Activated CD4-positive, alpha-beta T cell treated with anti-CD3 and anti-CD28 coated beads for 4 hours (primary cell): Measurements from ENCODE around the gene RALGDS.

Experiments used
- DNase-seq, 2 donors: peaks; one replicate each; pipeline ENCODE4 v3.0.0-alpha.2; 2020

Gene RALGDS

GRCh38 chr9:133118568-133118967, 2.5 kb downstream of the RALGDS start:
- DNase-seq, result no peak

- no peak for DNase-seq
Observed at GRCh38 chr9:133118179-133118520, 2.9 kb downstream of the RALGDS start.

GRCh38 chr9:133117271-133118178, 3.5 kb downstream of the RALGDS start:
- no peak for DNase-seq

- DNase-seq, result no peak
Observed at GRCh38 chr9:133116346-133117231, 4.5 kb downstream of the RALGDS start.

- peak; percentile 49 to 67 for DNase-seq
Observed at GRCh38 chr9:133115604-133116345, 5.3 kb downstream of the RALGDS start.

GRCh38 chr9:133114886-133115603, 6.0 kb downstream of the RALGDS start:
- no peak for DNase-seq

GRCh38 chr9:133113949-133114885, 6.8 kb downstream of the RALGDS start:
- DNase-seq, result no peak

GRCh38 chr9:133113163-133113948, 7.7 kb downstream of the RALGDS start:
- DNase-seq, result no peak

GRCh38 chr9:133112663-133113026, 8.4 kb downstream of the RALGDS start:
- DNase-seq, result no peak

- no peak for DNase-seq
Observed at GRCh38 chr9:133111808-133112662, 9.0 kb downstream of the RALGDS start.

- no peak for DNase-seq
Observed at GRCh38 chr9:133109931-133110650, 10.9 kb downstream of the RALGDS start.

GRCh38 chr9:133108794-133109641, 12.0 kb downstream of the RALGDS start:
- no peak for DNase-seq

GRCh38 chr9:133107961-133108793, 12.9 kb downstream of the RALGDS start:
- no peak for DNase-seq

- DNase-seq, result no peak
Observed at GRCh38 chr9:133107245-133107722, 13.8 kb downstream of the RALGDS start.

GRCh38 chr9:133106511-133107244, 14.4 kb downstream of the RALGDS start:
- DNase-seq, result no peak

- no peak for DNase-seq
Observed at GRCh38 chr9:133105461-133105770, 15.6 kb downstream of the RALGDS start.
